Erythroblast (primary cell): ENCODE measurements around the gene FRG2.

Experiments
- GATA1 ChIP-seq: IDR thresholded peaks from 2 replicates; pipeline ENCODE4 v1.6.1; 2011; ENCODE audit warnings: low read depth, mild to moderate bottlenecking, control low read depth, low read length, moderate library complexity
- POLR2A ChIP-seq: IDR thresholded peaks from 2 replicates; pipeline ENCODE4 v1.6.1; 2011; ENCODE audit warnings: mild to moderate bottlenecking, low read length

- TF ChIP-seq POLR2A (no peak), GATA1 (no peak)
Observed at GRCh38 chr4:189981970-189982369, 45.1 kb downstream of the FRG2 start.
